ENCODE results near the gene DCC.

The DCC gene

GRCh38 chr18:52816121-52816520 is 476.1 kb downstream of the DCC start:
- no peak for DNase-seq (ENCODE audit: low spot score)

GRCh38 chr18:52822160-52822559 is 482.2 kb downstream of the DCC start:
- DNase-seq (ENCODE audit: low spot score) = no peak

- DNase-seq (ENCODE audit: low spot score) = no peak
Observed at GRCh38 chr18:52824126-52824525, 484.1 kb downstream of the DCC start.

- DNase-seq (ENCODE audit: low spot score) = no peak
Observed at GRCh38 chr18:52826994-52827393, 487.0 kb downstream of the DCC start.

- no peak for DNase-seq (ENCODE audit: low spot score)
Observed at GRCh38 chr18:52829320-52829719, 489.3 kb downstream of the DCC start.

GRCh38 chr18:52829876-52830405 is 489.9 kb downstream of the DCC start:
- no peak for DNase-seq (ENCODE audit: low spot score)

GRCh38 chr18:52844323-52844722 is 504.3 kb downstream of the DCC start:
- no peak for DNase-seq (ENCODE audit: low spot score)

GRCh38 chr18:52845036-52845435 is 505.0 kb downstream of the DCC start:
- no peak for DNase-seq (ENCODE audit: low spot score)

GRCh38 chr18:52850031-52850560 is 510.1 kb downstream of the DCC start:
- no peak for DNase-seq (ENCODE audit: low spot score)

GRCh38 chr18:52861558-52861957 is 521.6 kb downstream of the DCC start:
- no peak for DNase-seq (ENCODE audit: low spot score)

GRCh38 chr18:52869349-52869923 is 529.4 kb downstream of the DCC start:
- no peak for DNase-seq (ENCODE audit: low spot score)

- no peak for DNase-seq (ENCODE audit: low spot score)
Observed at GRCh38 chr18:52869942-52870907, 530.2 kb downstream of the DCC start.

- DNase-seq (ENCODE audit: low spot score) = no peak
Observed at GRCh38 chr18:52874774-52875173, 534.8 kb downstream of the DCC start.

- no peak for DNase-seq (ENCODE audit: low spot score)
Observed at GRCh38 chr18:52875725-52876124, 535.7 kb downstream of the DCC start.

GRCh38 chr18:52888014-52888413 is 548.0 kb downstream of the DCC start:
- no peak for DNase-seq (ENCODE audit: low spot score)

GRCh38 chr18:52894801-52895200 is 554.8 kb downstream of the DCC start:
- no peak for DNase-seq (ENCODE audit: low spot score)

- no peak for DNase-seq (ENCODE audit: low spot score)
Observed at GRCh38 chr18:52897611-52898484, 557.9 kb downstream of the DCC start.

GRCh38 chr18:52898485-52899058 is 558.6 kb downstream of the DCC start:
- no peak for DNase-seq (ENCODE audit: low spot score)

GRCh38 chr18:52902188-52902587 is 562.2 kb downstream of the DCC start:
- no peak for DNase-seq (ENCODE audit: low spot score)

- DNase-seq (ENCODE audit: low spot score) = no peak
Observed at GRCh38 chr18:52903857-52904256, 563.9 kb downstream of the DCC start.

- no peak for DNase-seq (ENCODE audit: low spot score)
Observed at GRCh38 chr18:52907543-52908308, 567.7 kb downstream of the DCC start.

Data from hematopoietic multipotent progenitor cell treated with erythropoietin and hydrocortisone succinate and interleukin-3 and kit ligand, for 17 days (in vitro differentiated cells).